NK-92 treated with Interleukin-12 subunit alpha and Interleukin-12 subunit beta, amount 100 ng/mL, for 24 hours (cell line): ENCODE measurements around the gene MARS1.

Source experiments
- DNase-seq: peaks from one replicate; lab custom pipeline; 2025; lab: John Stamatoyannopoulos, UW

Gene MARS1

GRCh38 chr12:57531836-57532235 is 44.0 kb downstream of the MARS1 start:
- no peak for DNase-seq

GRCh38 chr12:57533108-57533507 is 45.2 kb downstream of the MARS1 start:
- no peak for DNase-seq

GRCh38 chr12:57534250-57534649 is 46.4 kb downstream of the MARS1 start:
- no peak for DNase-seq

GRCh38 chr12:57534991-57535543 is 47.2 kb downstream of the MARS1 start:
- no peak for DNase-seq

- no peak for DNase-seq
These were observed 48.1 kb downstream of the MARS1 start for GRCh38 chr12:57535764-57536596.

GRCh38 chr12:57536597-57536942 is 48.7 kb downstream of the MARS1 start:
- no peak for DNase-seq

- DNase-seq, result no peak
These were observed 51.4 kb downstream of the MARS1 start for GRCh38 chr12:57539134-57539768.

- no peak for DNase-seq
These were observed 53.1 kb downstream of the MARS1 start for GRCh38 chr12:57541001-57541400.

GRCh38 chr12:57541717-57542116 is 53.8 kb downstream of the MARS1 start:
- no peak for DNase-seq

GRCh38 chr12:57543581-57543980 is 55.7 kb downstream of the MARS1 start:
- no peak for DNase-seq

- no peak for DNase-seq
These were observed 58.1 kb downstream of the MARS1 start for GRCh38 chr12:57545809-57546437.

GRCh38 chr12:57546438-57547287 is 58.8 kb downstream of the MARS1 start, which contains the start of gene DCTN2:
DCTN2 (minus strand) TSS chr12:57547192; CDS start chr12:57547063, 129 bp downstream.
- peak; percentile 86 for DNase-seq

GRCh38 chr12:57547288-57548012 is 59.6 kb downstream of the MARS1 start:
- DNase-seq, result no peak

GRCh38 chr12:57548013-57548315 is 60.1 kb downstream of the MARS1 start:
- no peak for DNase-seq

GRCh38 chr12:57548488-57548887 is 60.6 kb downstream of the MARS1 start:
- DNase-seq, result no peak

- no peak for DNase-seq
These were observed 61.5 kb downstream of the MARS1 start for GRCh38 chr12:57549203-57549908.

GRCh38 chr12:57549909-57550640 is 62.2 kb downstream of the MARS1 start, which contains the start of gene KIF5A:
KIF5A (plus strand) TSS chr12:57550044; CDS start chr12:57550272, 228 bp downstream.
- DNase-seq, result no peak

GRCh38 chr12:57550641-57551549 is 63.0 kb downstream of the MARS1 start:
- DNase-seq, result no peak
